Measurements from ENCODE around the gene MRPL46.
A peak's percentile ranks its signal among the peaks of the same experiment; 100 is the strongest.

MRPL46 gene

DNA sequence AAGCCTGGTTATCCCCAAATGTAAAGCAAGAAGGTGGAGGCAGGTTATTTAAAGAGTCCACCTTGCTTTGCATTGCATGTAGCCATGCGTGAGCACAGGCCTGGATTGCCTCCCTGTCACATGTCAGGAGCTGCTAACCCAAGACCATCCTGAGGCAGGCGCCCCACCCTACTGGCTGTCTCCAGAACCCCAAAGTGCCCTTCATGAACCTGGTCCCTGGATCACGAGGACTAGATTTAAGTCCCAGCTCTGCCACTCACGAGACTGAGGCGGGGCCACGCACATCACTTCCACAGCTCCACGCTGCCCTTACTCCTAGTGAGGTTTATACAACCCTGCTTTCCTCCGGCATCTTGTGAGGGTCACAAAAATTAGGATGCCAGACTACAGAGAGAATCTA is 17.6 kb downstream of the MRPL46 start:
- no peaks in the 10 kb centered on the region for H3K9me3 ChIP-seq (ENCODE audit: severe bottlenecking)
- H3K27ac ChIP-seq = no peak overlapping the region
- no peaks in the 10 kb centered on the region for H3K36me3 ChIP-seq
- no peak for DNase-seq
- no peak overlapping the region for H3K4me3 ChIP-seq (ENCODE audit: low read depth, low read length)
- no peaks in the 10 kb centered on the region for H3K27me3 ChIP-seq (ENCODE audit: insufficient read depth, low read depth, severe bottlenecking)
- TF ChIP-seq, protein P1, sequence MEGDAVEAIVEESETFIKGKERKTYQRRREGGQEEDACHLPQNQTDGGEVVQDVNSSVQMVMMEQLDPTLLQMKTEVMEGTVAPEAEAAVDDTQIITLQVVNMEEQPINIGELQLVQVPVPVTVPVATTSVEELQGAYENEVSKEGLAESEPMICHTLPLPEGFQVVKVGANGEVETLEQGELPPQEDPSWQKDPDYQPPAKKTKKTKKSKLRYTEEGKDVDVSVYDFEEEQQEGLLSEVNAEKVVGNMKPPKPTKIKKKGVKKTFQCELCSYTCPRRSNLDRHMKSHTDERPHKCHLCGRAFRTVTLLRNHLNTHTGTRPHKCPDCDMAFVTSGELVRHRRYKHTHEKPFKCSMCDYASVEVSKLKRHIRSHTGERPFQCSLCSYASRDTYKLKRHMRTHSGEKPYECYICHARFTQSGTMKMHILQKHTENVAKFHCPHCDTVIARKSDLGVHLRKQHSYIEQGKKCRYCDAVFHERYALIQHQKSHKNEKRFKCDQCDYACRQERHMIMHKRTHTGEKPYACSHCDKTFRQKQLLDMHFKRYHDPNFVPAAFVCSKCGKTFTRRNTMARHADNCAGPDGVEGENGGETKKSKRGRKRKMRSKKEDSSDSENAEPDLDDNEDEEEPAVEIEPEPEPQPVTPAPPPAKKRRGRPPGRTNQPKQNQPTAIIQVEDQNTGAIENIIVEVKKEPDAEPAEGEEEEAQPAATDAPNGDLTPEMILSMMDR (IDR thresholded peaks at IDR 0.05; ENCODE audit: low read depth, low read length) = no peak

DNA sequence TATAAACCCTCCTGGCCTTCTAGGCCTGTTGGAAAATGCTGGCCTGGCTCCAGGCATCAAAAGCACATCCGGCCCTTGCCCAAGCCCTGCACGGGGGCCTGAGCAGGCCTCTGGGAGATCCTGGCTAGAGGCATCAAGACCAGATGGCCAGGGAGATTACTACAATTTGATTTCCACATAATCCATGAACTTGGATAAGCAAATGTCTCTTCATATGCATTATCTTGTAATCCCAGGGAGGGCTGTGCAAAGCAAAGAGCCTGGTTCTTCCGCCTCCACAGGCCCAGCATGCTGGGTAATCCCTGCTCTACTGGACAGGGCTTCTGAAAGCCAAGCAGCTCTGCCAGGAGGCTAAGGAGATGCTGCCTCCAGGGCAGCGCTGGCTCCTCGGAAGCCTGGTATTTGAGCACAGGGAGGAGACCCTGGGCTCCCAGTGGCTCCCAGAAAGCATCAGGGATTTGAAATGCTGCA is 18.2 kb downstream of the MRPL46 start:
- peak; percentile 95 for DNase-seq
- TF ChIP-seq, protein P1 (IDR thresholded peaks at IDR 0.05; ENCODE audit: low read depth, low read length) = no peak
- Histone ChIP-seq H3K9me3 (ENCODE audit: severe bottlenecking) (no peaks in the 10 kb centered on the region), H3K27me3 (ENCODE audit: insufficient read depth, low read depth, severe bottlenecking) (no peaks in the 10 kb centered on the region), H3K27ac (peak overlapping the region; percentile 57), H3K36me3 (no peaks in the 10 kb centered on the region), H3K4me3 (ENCODE audit: low read depth, low read length) (no peak overlapping the region)

DNA sequence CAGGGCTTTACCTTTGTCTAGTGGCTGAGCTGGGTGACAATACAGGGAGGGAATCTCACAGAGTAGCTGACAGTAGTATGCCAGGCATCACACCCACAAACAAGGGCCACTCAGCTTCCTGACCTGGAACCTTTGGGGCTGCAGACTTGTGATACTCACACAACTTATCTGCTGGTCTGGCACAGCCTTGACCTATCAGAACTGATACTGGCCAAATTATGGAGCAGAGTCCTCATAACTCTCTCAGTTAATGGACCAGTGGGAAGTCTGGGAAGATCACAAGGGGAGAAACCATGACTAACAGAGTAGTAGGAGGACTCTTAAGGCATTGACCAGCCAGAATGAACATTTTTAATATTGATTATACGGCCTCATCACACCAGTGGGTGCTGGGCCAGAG is 19.4 kb downstream of the MRPL46 start:
- no peaks in the 10 kb centered on the region for H3K27me3 ChIP-seq (ENCODE audit: insufficient read depth, low read depth, severe bottlenecking)
- TF ChIP-seq, protein P1 (IDR thresholded peaks at IDR 0.05; ENCODE audit: low read depth, low read length) = no peak

DNA sequence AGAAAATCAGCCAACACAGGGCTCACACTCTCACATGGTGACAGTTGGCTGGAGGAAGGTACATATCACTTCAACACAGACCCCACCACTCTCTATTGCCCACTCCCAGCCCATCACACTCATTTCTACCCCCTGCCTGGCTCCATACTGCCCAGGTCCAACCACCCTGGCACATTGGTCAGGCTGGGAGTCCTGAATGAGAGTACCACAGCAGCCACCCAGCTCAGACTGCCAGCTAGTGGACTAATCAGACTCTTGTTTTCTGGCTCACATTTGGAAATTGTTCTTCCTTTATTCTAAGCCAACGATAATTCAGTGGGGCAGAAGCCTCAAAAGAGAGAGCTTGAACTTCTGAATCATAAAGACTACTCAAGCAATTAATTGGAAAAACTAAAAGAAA is 20.0 kb downstream of the MRPL46 start:
- no peaks in the 10 kb centered on the region for H3K36me3 ChIP-seq
- H3K9me3 ChIP-seq (ENCODE audit: severe bottlenecking) = peaks cover 5% of the 10 kb centered on the region
- no peak for DNase-seq
- H3K4me3 ChIP-seq (ENCODE audit: low read depth, low read length) = no peak overlapping the region
- TF ChIP-seq, protein P1 (IDR thresholded peaks at IDR 0.05; ENCODE audit: low read depth, low read length) = no peak
- no peak overlapping the region for H3K27ac ChIP-seq
- no peaks in the 10 kb centered on the region for H3K27me3 ChIP-seq (ENCODE audit: insufficient read depth, low read depth, severe bottlenecking)

More for the DNA sequence above, 19.4 kb downstream of the MRPL46 start:
- Histone ChIP-seq H3K9me3 (ENCODE audit: severe bottlenecking) (peaks cover 5% of the 10 kb centered on the region), H3K27ac (no peak overlapping the region), H3K4me3 (ENCODE audit: low read depth, low read length) (no peak overlapping the region), H3K36me3 (no peaks in the 10 kb centered on the region)
- DNase-seq = no peak

DNA sequence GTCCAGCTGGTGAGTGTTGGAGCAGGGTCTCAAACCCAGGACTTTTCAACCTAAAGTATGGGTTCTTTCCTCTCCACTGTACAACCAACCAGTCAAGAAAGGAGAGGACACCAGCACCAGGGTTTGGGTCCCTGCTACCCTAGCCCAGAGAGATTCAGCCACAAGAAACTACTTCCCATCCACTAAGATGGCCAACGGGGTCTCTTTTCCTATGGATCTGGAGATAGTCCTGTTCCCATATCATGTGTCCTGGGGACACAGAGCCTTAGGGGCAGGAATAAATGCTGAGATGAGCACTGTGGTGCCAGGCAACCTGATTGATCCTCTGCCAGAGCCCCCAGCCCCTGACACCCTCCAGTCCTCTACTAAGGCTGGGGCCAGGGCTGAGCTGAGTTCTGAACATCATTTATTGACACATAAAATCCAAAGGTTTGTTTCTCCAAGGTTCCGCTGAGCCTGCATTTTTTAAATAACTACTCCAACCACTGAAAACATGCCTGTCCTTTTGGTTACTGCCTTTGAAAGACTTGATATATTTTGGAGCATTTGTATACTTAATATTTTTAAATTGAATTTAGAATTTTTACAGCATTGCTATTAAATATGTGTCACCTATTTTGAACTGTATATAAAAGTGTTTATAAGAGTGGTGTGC is 26.0 kb downstream of the MRPL46 start:
- Histone ChIP-seq H3K27me3 (ENCODE audit: insufficient read depth, low read depth, severe bottlenecking) (no peaks in the 10 kb centered on the region), H3K36me3 (no peaks in the 10 kb centered on the region), H3K27ac (no peak overlapping the region), H3K4me3 (ENCODE audit: low read depth, low read length) (no peak overlapping the region), H3K9me3 (ENCODE audit: severe bottlenecking) (peaks cover 5% of the 10 kb centered on the region)
- TF ChIP-seq, protein P1 (IDR thresholded peaks at IDR 0.05; ENCODE audit: low read depth, low read length) = no peak
- DNase-seq = no peak

DNA sequence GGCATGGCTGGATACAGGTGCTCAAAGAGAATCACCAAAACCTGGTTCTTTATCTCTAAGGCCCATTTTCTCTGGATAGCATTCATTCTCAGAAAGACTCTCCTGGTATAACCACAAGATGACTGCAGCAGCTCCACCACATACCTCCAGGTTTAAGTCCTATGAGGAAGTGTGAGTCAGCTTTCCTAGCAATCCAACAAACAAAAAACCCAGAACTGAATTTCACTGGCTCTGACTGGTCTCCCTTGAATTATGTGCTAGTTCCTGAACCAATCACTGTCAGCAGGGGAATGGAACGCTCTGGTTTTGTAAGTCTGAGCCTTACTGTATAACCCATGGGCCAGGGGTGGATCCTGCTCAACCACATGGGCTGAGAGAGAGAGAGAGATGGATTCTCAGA is 27.2 kb downstream of the MRPL46 start:
- TF ChIP-seq, protein P1 (IDR thresholded peaks at IDR 0.05; ENCODE audit: low read depth, low read length) = no peak
- no peak overlapping the region for H3K4me3 ChIP-seq (ENCODE audit: low read depth, low read length)
- no peak overlapping the region for H3K27ac ChIP-seq
- DNase-seq = no peak
- H3K36me3 ChIP-seq = no peaks in the 10 kb centered on the region
- peaks cover 5% of the 10 kb centered on the region for H3K9me3 ChIP-seq (ENCODE audit: severe bottlenecking)
- no peaks in the 10 kb centered on the region for H3K27me3 ChIP-seq (ENCODE audit: insufficient read depth, low read depth, severe bottlenecking)

Data from WERI-Rb-1 (cell line).